GM19324 (cell line): ENCODE measurements around the gene ARHGAP6.
"Not testable (repeated sequence)": the region's sequence is repeated elsewhere in the genome, so short reads cannot be mapped to it uniquely, and the experiment has no call there.

ENCODE experiments used
- ATAC-seq: cut with Tn5 transposase; IDR thresholded peaks from one replicate; pipeline ENCODE4 v1.9.1; 2021; ENCODE audit warnings: mild to moderate bottlenecking, moderate library complexity; ENCODE audit not compliant: unreplicated experiment, low FRiP score

Gene ARHGAP6

GRCh38 chrX:11532291-11533078, 133.2 kb downstream of the ARHGAP6 start:
- ATAC-seq = no peak

DNA sequence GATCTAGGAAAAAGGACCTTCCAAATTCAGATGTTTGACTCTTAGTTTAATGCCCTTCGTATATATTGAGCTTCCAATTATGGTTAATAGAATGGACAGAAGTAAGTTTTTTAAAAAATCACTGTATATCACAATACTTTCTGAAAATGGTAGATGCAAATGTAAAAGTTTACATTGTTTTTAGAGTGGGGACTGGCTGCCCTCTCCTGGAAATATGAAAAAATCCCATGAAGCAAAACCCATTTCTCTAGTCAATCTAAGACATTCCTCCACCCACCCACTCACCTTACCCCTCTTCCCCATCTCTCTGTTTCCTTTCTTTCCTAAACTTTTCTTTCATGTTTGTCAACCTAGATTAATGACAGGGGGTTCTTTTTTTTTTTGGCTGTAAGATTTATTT, 134.5 kb downstream of the ARHGAP6 start:
- ATAC-seq = no peak

DNA sequence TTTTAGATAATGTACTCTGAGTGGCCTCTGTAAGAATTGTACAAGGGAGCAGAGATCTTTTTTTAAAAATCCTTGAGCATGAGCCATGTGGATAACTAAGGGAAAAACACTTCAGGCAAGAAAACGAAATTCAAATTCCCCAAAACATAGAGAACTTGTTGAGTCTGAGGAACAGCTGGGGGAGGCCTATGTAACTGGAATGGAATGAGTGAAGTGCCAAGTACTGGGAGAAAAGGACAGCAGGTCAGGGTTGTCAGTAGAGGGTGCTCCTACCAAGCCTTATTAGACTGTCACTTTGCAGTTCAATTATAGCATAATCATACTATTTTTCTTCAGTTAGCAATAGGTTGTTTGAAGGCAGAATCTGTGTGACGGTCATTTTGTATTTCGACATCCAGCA, 135.1 kb downstream of the ARHGAP6 start:
- ATAC-seq = no peak

- peak; percentile 43 for ATAC-seq
These were observed 137.1 kb downstream of the ARHGAP6 start for GRCh38 chrX:11528623-11529022.

DNA sequence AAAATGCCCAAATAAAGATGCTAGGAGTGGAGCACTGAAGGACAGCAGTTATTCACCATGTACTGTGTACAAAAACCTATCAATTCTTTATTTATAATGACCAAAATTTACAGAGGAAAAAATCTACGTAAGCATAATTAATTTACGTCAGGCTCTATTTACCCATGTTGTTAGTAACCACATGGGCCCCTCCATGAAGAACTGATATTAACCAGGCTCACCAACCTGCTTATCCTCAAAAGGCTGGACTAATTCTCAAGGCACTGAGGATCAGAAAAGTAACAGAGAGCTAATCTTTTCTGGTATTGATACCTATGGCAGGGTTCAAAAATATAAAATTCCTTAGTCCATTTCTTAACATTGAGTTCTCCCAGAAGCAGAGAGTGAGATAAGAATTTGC, 140.0 kb downstream of the ARHGAP6 start:
- no peak for ATAC-seq

GRCh38 chrX:11519234-11519633, 146.5 kb downstream of the ARHGAP6 start:
- ATAC-seq = not testable (repeated sequence)

DNA sequence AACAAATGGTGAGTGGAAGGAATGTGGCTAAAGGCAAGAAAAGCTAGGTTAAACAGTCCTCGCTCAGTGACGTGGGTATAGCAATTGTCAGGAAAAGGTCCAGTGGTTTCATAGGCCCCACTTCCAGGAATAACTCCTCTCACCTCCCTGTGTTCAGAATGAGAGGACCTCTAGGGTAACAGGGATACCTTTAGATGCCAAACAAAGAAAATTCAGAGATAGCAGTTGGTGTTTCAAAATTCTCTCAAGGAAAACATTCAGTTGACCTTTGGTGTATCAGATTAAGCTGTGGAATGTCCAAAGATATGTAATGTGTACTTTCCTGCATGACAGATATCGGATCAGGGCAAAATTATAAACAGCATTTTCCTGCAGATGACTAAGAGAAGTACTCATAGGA, 155.9 kb downstream of the ARHGAP6 start:
- ATAC-seq = no peak

- no peak for ATAC-seq
These were observed 161.5 kb downstream of the ARHGAP6 start for GRCh38 chrX:11504234-11504633.

DNA sequence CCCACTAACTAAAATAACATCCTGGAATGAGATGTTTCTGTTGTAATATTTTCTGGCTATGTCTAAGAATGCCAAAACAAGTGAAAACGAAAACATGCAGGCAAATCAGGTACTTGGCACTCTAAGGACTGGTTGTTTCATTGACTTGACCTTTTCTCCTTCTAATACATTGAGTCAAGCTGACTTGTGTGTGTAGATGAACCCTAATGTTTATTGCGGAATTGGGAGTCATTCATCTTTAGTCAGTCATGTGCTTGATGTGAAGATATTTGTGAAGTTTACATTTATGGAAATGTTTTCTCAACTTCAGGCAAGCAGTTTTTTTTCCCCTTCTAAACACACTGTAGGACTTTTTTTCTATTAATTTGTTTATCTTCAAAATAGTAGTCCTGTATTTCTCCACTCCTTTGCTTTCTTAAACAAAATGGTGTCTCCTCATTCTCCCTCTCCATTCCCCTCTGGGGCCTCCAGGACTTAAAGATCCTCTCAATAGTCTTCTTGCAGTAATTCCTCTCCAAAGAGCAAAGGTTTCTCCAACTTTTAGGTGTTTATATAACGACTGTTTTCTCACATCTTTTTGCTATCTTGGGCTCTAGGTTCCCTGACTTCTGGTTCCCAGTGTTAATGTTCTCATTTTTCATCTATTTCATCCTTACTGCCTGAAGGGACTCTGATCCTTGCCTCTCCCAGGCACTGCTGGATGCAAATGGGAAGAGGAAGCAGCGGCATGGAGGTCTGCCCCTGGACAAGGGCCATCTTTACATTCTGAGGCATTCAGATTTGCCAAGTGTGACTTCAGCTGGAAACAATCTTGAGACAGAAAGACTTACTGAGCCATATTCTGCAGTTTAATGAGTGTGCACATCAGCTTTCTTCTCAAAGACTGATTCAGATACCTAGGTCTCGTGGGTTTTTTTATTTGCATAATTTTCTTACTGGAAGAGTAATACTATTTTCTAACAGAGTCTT, 166.4 kb downstream of the ARHGAP6 start:
- ATAC-seq = peak; percentile 44

- not testable (repeated sequence) for ATAC-seq
These were observed 174.3 kb downstream of the ARHGAP6 start for GRCh38 chrX:11491375-11491774.

DNA sequence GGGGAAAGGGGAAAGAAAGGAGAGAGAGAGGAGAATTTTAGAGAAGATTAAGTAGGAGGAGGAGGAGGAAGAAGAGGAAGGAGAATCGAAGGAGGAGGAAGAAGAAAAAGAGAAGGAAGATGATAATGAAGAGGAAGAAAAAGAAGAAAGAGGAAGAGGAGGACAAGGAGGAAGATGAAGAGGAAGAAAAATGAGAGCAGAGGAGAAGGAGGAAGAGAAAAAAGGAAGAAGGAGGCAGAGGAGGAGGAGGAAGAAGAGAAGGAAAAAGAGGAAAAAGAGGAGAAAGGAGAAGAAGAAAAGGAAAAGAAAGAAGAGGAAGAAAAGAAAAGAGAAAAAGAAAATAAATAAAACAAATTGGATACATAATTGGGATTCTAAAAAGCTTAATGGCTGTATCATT, 181.4 kb downstream of the ARHGAP6 start:
- no peak for ATAC-seq

DNA sequence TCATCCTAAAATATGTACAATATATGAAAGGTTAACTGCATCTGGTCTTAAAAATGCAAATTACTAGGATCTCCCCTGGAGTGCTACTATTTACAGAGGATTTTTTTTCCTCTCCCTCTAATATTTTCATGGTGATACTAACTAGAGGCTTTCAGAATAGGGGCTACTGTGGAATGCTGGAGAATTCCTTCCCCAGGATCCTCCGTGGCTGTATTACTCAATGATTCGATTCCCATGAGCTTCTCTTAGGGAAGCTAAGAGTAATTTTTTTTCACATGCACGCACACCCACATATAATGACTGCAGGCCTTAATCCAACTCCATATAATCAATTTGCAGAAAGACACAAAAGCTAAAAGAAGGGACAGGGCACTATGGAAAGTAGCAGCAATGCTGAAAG, 184.7 kb downstream of the ARHGAP6 start:
- no peak for ATAC-seq

DNA sequence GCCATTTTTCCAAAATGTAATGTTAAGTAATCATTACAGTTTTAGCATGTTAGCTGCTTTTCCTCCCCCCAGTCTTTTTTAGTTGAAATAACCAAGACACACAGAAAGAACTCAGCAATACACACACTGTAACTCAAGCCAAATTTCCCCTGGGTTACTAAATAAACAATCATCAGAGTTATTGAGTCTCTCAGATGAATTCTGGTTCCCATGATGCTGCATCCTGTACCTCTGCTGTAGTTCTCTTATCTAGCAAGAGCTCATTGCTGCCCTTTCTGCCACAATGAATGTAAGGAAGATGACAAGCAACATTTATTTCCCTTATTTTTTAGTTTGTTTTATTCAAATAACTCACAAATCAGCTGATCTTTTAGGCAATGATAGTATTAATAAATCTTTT, 185.1 kb downstream of the ARHGAP6 start:
- no peak for ATAC-seq

GRCh38 chrX:11478911-11479310, 186.8 kb downstream of the ARHGAP6 start:
- ATAC-seq = no peak

- no peak for ATAC-seq
These were observed 187.7 kb downstream of the ARHGAP6 start for GRCh38 chrX:11478026-11478425.

DNA sequence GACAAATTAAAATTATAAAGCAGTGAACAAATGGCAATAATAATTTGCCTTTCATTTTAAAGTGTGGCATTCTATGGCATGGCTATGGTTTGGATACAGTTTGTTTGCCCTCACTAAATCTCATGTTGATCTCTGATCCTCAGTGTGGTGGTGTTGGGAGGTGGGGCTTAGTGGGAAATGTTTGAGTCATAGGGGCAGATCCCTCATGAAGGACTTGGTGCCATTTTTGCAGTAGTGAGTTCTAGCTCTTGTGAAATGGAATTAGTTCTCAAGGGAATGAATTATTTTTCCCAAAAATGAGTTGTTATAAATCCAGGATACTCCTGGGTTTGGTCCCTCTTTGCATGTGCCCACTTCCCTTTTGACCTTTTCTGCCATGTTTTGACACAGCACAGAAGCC, 191.1 kb downstream of the ARHGAP6 start:
- ATAC-seq = no peak

DNA sequence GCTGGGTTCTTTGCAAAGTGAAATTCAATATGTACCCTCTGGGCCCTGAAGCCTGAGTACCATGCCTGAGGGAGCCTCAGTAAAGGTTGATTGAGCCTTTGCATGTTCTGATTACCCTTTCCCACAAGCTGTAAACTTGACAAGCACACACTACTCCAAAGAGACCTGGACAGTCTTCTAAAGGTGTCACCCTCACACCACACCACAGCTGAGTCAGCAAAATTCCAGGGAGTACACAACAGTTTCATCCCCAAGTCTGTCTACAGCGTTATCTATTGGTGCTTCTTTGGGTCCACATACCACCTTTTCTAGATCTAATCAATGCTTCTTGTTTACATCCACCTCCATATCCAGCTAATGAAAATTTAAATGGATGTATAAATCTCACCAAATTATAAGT, 191.7 kb downstream of the ARHGAP6 start:
- ATAC-seq = no peak

- ATAC-seq = no peak
These were observed 192.8 kb downstream of the ARHGAP6 start for GRCh38 chrX:11472879-11473278.

GRCh38 chrX:11472381-11472780, 193.3 kb downstream of the ARHGAP6 start:
- ATAC-seq = no peak

GRCh38 chrX:11470250-11470974, 195.3 kb downstream of the ARHGAP6 start:
- ATAC-seq = no peak
